Stimulated activated CD4-positive, alpha-beta T cell treated with anti-CD3 and anti-CD28 coated beads, Interleukin-12 subunit alpha, Interleukin-12 subunit beta, amount 100 ng/mL, for 4 hours (primary cell): ENCODE measurements around the gene RIN2.
"Not testable (repeated sequence)": the region's sequence is repeated elsewhere in the genome, so short reads cannot be mapped to it uniquely, and the experiment has no call there.

Experiments used
- DNase-seq: peaks from one replicate; pipeline ENCODE4 v3.0.0-alpha.2; 2020

RIN2 gene

GRCh38 chr20:19739351-19739750, 18.7 kb upstream of the RIN2 start:
- DNase-seq = no peak

- no peak for DNase-seq
Measured at GRCh38 chr20:19740512-19740911, 17.5 kb upstream of the RIN2 start.

GRCh38 chr20:19741924-19742323, 16.1 kb upstream of the RIN2 start:
- no peak for DNase-seq

GRCh38 chr20:19742974-19743639, 15.0 kb upstream of the RIN2 start:
- no peak for DNase-seq

- DNase-seq = no peak
Measured at GRCh38 chr20:19743640-19743995, 14.4 kb upstream of the RIN2 start.

- no peak for DNase-seq
Measured at GRCh38 chr20:19745106-19745505, 13.0 kb upstream of the RIN2 start.

- DNase-seq = no peak
Measured at GRCh38 chr20:19745584-19745983, 12.5 kb upstream of the RIN2 start.

- DNase-seq = no peak
Measured at GRCh38 chr20:19746396-19746795, 11.7 kb upstream of the RIN2 start.

- no peak for DNase-seq
Measured at GRCh38 chr20:19747903-19748302, 10.2 kb upstream of the RIN2 start.

GRCh38 chr20:19748681-19749080, 9.4 kb upstream of the RIN2 start:
- no peak for DNase-seq

- no peak for DNase-seq
Measured at GRCh38 chr20:19749618-19750071, 8.4 kb upstream of the RIN2 start.

GRCh38 chr20:19750101-19750606, 7.9 kb upstream of the RIN2 start:
- no peak for DNase-seq

GRCh38 chr20:19750907-19751636, 7.0 kb upstream of the RIN2 start:
- no peak for DNase-seq

GRCh38 chr20:19754201-19754600, 3.9 kb upstream of the RIN2 start:
- DNase-seq = not testable (repeated sequence)

- no peak for DNase-seq
Measured at GRCh38 chr20:19756761-19757486, 1.1 kb upstream of the RIN2 start.

GRCh38 chr20:19757487-19758132, 448 bp upstream of the RIN2 start:
- no peak for DNase-seq

- DNase-seq = no peak
Measured at GRCh38 chr20:19758501-19759331, 658 bp downstream of the RIN2 start.

- DNase-seq = no peak
Measured at GRCh38 chr20:19760371-19760721, 2.3 kb downstream of the RIN2 start.

- no peak for DNase-seq
Measured at GRCh38 chr20:19761326-19761725, 3.3 kb downstream of the RIN2 start.

- DNase-seq = no peak
Measured at GRCh38 chr20:19761841-19762240, 3.8 kb downstream of the RIN2 start.

GRCh38 chr20:19764207-19764606, 6.1 kb downstream of the RIN2 start:
- no peak for DNase-seq

- no peak for DNase-seq
Measured at GRCh38 chr20:19765266-19765665, 7.2 kb downstream of the RIN2 start.
